IMR-90 (cell line): ENCODE results near the gene ATP11A. TPM values are rescaled to one million over a fixed set of nuclear protein-coding genes. Genes with fewer than 3 reads are reported as not detected.

ENCODE experiments used
- ATAC-seq: fragments of 200-7000 bp; cut with Tn5 transposase; 2 replicates; pipeline ENCODE4 v1.9.1; 2020; ENCODE audit warnings: low read depth, mild to moderate bottlenecking, moderate library complexity
- BruUV-seq: library from RNA; stranded (reverse); fragments of 400-500 nt; replicated peaks from 2 replicates; lab custom pipeline; 2021; lab: Mats Ljungman, UMichigan
- CTCF ChIA-PET: fragments of 300-600 bp; formaldehyde crosslinking; extraction: SDS; loops from one replicate; lab custom pipeline; 2021; ENCODE audit warnings: antibody characterized with exemption; lab: Yijun Ruan, JAX
- POLR2A ChIA-PET: fragments of 300-600 bp; sonication (Branson Sonifier 250); formaldehyde crosslinking; loops from one replicate; lab custom pipeline; 2022; ENCODE audit warnings: antibody characterized with exemption; ENCODE audit not compliant: unreplicated experiment; lab: Charles Lee
- DNase-seq: peaks from one replicate; pipeline ENCODE4 v3.0.0; 2013
- H2AFZ ChIP-seq: replicated peaks from 2 replicates; pipeline ENCODE3; 2013; ENCODE audit warnings: low read length, mild to moderate bottlenecking; ENCODE audit not compliant: poor library complexity
- H2AK5ac ChIP-seq: 2 replicates; pipeline ENCODE4 v1.6.1; 2013; ENCODE audit warnings: low read depth, low read length, inconsistent platforms
- H2AK9ac ChIP-seq: replicated peaks from 2 replicates; pipeline ENCODE3; 2013; ENCODE audit warnings: mild to moderate bottlenecking, low read depth, low read length, moderate library complexity; ENCODE audit not compliant: poor library complexity
- H2BK120ac ChIP-seq: 2 replicates; pipeline ENCODE4 v1.6.1; 2013; ENCODE audit warnings: low read depth, low read length, inconsistent platforms
- H2BK15ac ChIP-seq: 3 replicates; pipeline ENCODE4 v1.6.1; 2013; ENCODE audit warnings: low read depth, low read length, inconsistent platforms
- H2BK20ac ChIP-seq: 2 replicates; pipeline ENCODE4 v1.6.1; 2013; ENCODE audit warnings: low read depth, mild to moderate bottlenecking, inconsistent platforms, low read length, moderate library complexity
- H2BK5ac ChIP-seq: 2 replicates; pipeline ENCODE4 v1.6.1; 2013; ENCODE audit warnings: mild to moderate bottlenecking, low read depth, low read length, inconsistent platforms; ENCODE audit not compliant: poor library complexity, severe bottlenecking
- H3K14ac ChIP-seq: replicated peaks from 2 replicates; pipeline ENCODE4 v1.6.1; 2013; ENCODE audit warnings: low read depth, low read length, inconsistent platforms
- H3K18ac ChIP-seq: 2 replicates; pipeline ENCODE4 v1.6.1; 2013; ENCODE audit warnings: low read depth, low read length, control low read depth
- H3K23ac ChIP-seq: 2 replicates; pipeline ENCODE4 v1.6.1; 2013; ENCODE audit warnings: low read depth, low read length, inconsistent platforms
- H3K27ac ChIP-seq: 2 replicates; pipeline ENCODE4 v1.5.1; 2013; ENCODE audit warnings: mild to moderate bottlenecking, control low read depth, low read length; ENCODE audit not compliant: insufficient read depth
- H3K27me3 ChIP-seq: 2 replicates; pipeline ENCODE4 v1.6.1; 2013; ENCODE audit warnings: low read length; ENCODE audit not compliant: control insufficient read depth, insufficient read depth
- H3K36me3 ChIP-seq: 2 replicates; pipeline ENCODE4 v1.6.1; 2013; ENCODE audit warnings: low read length, mixed read lengths; ENCODE audit not compliant: control insufficient read depth, insufficient read depth
- H3K4ac ChIP-seq: 2 replicates; pipeline ENCODE4 v1.6.1; 2013; ENCODE audit warnings: low read depth, low read length, inconsistent platforms
- H3K4me1 ChIP-seq: 2 replicates; pipeline ENCODE4 v1.6.1; 2013; ENCODE audit warnings: low read length, mixed read lengths; ENCODE audit not compliant: control insufficient read depth, insufficient read depth
- H3K4me2 ChIP-seq: 2 replicates; pipeline ENCODE4 v1.6.1; 2013; ENCODE audit warnings: low read depth, mild to moderate bottlenecking, control low read depth, low read length, moderate library complexity
- H3K4me3 ChIP-seq: 2 replicates; pipeline ENCODE4 v1.5.1; 2013; ENCODE audit warnings: low read depth, mild to moderate bottlenecking, control low read depth, low read length, moderate library complexity; ENCODE audit not compliant: insufficient read depth
- H3K56ac ChIP-seq: 2 replicates; pipeline ENCODE4 v1.6.1; 2013; ENCODE audit warnings: low read length, inconsistent platforms; ENCODE audit not compliant: insufficient read depth; ENCODE audit errors: extremely low read depth
- H3K79me1 ChIP-seq, 2 experiments: 2 replicates each; pipeline ENCODE4 v1.6.1; 2013; ENCODE audit warnings: low read length in 2 of 2, inconsistent platforms in 1 of 2, low read depth in 1 of 2
- H3K9ac ChIP-seq: 2 replicates; pipeline ENCODE4 v1.6.1; 2013; ENCODE audit warnings: low read depth, low read length, control low read depth
- H3K9me1 ChIP-seq: 2 replicates; pipeline ENCODE4 v1.6.1; 2013; ENCODE audit warnings: low read length, inconsistent platforms; ENCODE audit not compliant: insufficient read depth
- H3K9me3 ChIP-seq: 2 replicates; pipeline ENCODE4 v1.6.1; 2013; ENCODE audit warnings: low read length; ENCODE audit not compliant: control insufficient read depth, insufficient read depth
- H4K20me1 ChIP-seq: 2 replicates; pipeline ENCODE4 v1.6.1; 2013; ENCODE audit warnings: low read length, inconsistent platforms; ENCODE audit not compliant: insufficient read depth
- H4K5ac ChIP-seq: 2 replicates; pipeline ENCODE4 v1.6.1; 2013; ENCODE audit warnings: mild to moderate bottlenecking, low read depth, low read length, control low read depth
- H4K8ac ChIP-seq, 2 experiments: 2 replicates each; pipeline ENCODE4 v1.6.1; 2013; ENCODE audit warnings: low read depth in 2 of 2, low read length in 2 of 2, control low read depth in 1 of 2, inconsistent platforms in 1 of 2
- H4K91ac ChIP-seq: 2 replicates; pipeline ENCODE4 v1.6.1; 2013; ENCODE audit warnings: low read depth, low read length, inconsistent platforms; ENCODE audit not compliant: insufficient read depth
- BHLHE40 ChIP-seq: fragments of 150-350 bp; IDR thresholded peaks from 2 replicates; pipeline ENCODE4 v1.6.1; 2016; ENCODE audit warnings: mild to moderate bottlenecking, low read depth, low read length
- CEBPB ChIP-seq: IDR thresholded peaks from 2 replicates; pipeline ENCODE4 v1.6.1; 2012; ENCODE audit warnings: low read depth, low read length, improper control_type of control experiment
- RCOR1 ChIP-seq: IDR thresholded peaks from 2 replicates; pipeline ENCODE4 v1.6.1; 2012; ENCODE audit warnings: mild to moderate bottlenecking, low read length, improper control_type of control experiment; ENCODE audit not compliant: insufficient replicate concordance
- SMC3 ChIP-seq: fragments of 150-350 bp; IDR thresholded peaks from 2 replicates; pipeline ENCODE4 v1.6.1; 2016; ENCODE audit warnings: low read depth, mild to moderate bottlenecking, antibody characterized with exemption, low read length, moderate library complexity
- USF2 ChIP-seq: fragments of 150-350 bp; IDR thresholded peaks from 2 replicates; pipeline ENCODE4 v1.6.1; 2017; ENCODE audit warnings: mild to moderate bottlenecking, antibody characterized with exemption, low read length, low read depth
- WGBS, 2 experiments: methylation state at CpG; one replicate each; pipeline versions ENCODE4 v1.1.5 to v1.1.7; 2013; ENCODE audit warnings: missing lambda C conversion rate in 2 of 2; ENCODE audit not compliant: insufficient read length in 1 of 2; ENCODE audit errors: extremely low coverage in 2 of 2; 5-methylcytosine and 5-hydroxymethylcytosine counted together
- dilution Hi-C: fragments of 300-500 bp; cut with HindIII; formaldehyde crosslinking; loops from one replicate; pipeline ENCODE4 v1.14.3; 2018; ENCODE audit warnings: low sequenced_read_pairs; ENCODE audit not compliant: unreplicated experiment
- in situ Hi-C: fragments of 300-500 bp; cut with MboI; formaldehyde crosslinking; loops from 3 replicates; pipeline ENCODE4 v1.14.3; 2019; ENCODE audit warnings: low sequenced_read_pairs, inconsistent platforms, mixed read lengths
- intact Hi-C: fragments of 100-400 bp; cut with micrococcal nuclease; formaldehyde crosslinking; loops from 2 replicates; pipeline ENCODE4 v1.10.0; 2022
- polyA plus RNA-seq, 3 experiments: library from polyadenylated mRNA; depleted of rRNA; stranded (reverse); fragments of >200 nt; gene quantifications; 2 replicates each; pipeline ENCODE4 v1.2.3, GENCODE V29; 2012; ENCODE audit warnings: low replicate concordance in 1 of 3
- total RNA-seq: library from RNA; depleted of rRNA; stranded (reverse); fragments of >200 nt; gene quantifications from 2 replicates; pipeline ENCODE4 v1.2.3, GENCODE V29; 2012
- TF ChIP-seq, protein P1 (sequence below): fragments of 150-350 bp; IDR thresholded peaks from 2 replicates; pipeline ENCODE4 v1.6.1; 2016; ENCODE audit warnings: low read depth, mild to moderate bottlenecking, low read length, moderate library complexity, borderline replicate concordance

ATP11A gene
- total and polyA plus RNA-seq, 2 of the 4 experiments (the other 2 are of a cell fraction) = 8.4 to 12.0 TPM

- Histone ChIP-seq H2BK120ac (no peak overlapping the region), H2BK20ac (no peak overlapping the region), H2BK5ac (no peak overlapping the region), H2BK15ac (no peak overlapping the region), H3K56ac (no peak overlapping the region), H3K18ac (no peak overlapping the region), H2AK9ac (no peak overlapping the region), H3K23ac (no peak overlapping the region), H3K4me1 (0 out of 2 replicates have a peak, but pooled peaks cover 2% of the 10 kb centered on the region), H3K4ac (no peak overlapping the region), H3K79me1 (no peaks in the 10 kb centered on the region), H4K20me1 (no peaks in the 10 kb centered on the region), H2AFZ (no peak overlapping the region), H3K4me2 (no peak overlapping the region), H3K36me3 (no peaks in the 10 kb centered on the region), H3K14ac (no peak overlapping the region), H3K9me1 (no peaks in the 10 kb centered on the region), H2AK5ac (no peak overlapping the region), H3K4me3 (no peak overlapping the region), H3K27me3 (peaks cover 34% of the 10 kb centered on the region), H4K91ac (no peak overlapping the region), H4K8ac (no peak overlapping the region), H3K9ac (no peak overlapping the region), H3K9me3 (no peaks in the 10 kb centered on the region), H3K27ac (no peak overlapping the region), H4K5ac (no peak overlapping the region)
- dilution Hi-C loops (no loop called here), intact Hi-C loops (no loop called here), in situ Hi-C loops (loop anchor here (10.0 kb wide), 1 partner anchor 233 kb away; no protein-coding TSS in a partner anchor)
- ChIA-PET CTCF (no interaction called here), POLR2A (no interaction called here)
- no TSS peak for BruUV-seq
- TF ChIP-seq, protein P1, sequence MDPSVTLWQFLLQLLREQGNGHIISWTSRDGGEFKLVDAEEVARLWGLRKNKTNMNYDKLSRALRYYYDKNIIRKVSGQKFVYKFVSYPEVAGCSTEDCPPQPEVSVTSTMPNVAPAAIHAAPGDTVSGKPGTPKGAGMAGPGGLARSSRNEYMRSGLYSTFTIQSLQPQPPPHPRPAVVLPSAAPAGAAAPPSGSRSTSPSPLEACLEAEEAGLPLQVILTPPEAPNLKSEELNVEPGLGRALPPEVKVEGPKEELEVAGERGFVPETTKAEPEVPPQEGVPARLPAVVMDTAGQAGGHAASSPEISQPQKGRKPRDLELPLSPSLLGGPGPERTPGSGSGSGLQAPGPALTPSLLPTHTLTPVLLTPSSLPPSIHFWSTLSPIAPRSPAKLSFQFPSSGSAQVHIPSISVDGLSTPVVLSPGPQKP = no peak
- TF ChIP-seq CEBPB (no peak), RCOR1 (no peak), BHLHE40 (no peak), SMC3 (no peak), USF2 (no peak)
- DNase-seq (no peak), ATAC-seq (no peak)
- WGBS, 2 experiments = 67% methylated on average over 6 of the region's 13 CpGs; no CpG with 5 or more reads in 1 of the 2 experiments
These were observed 47.8 kb upstream of the ATP11A start for GRCh38 chr13:112642090-112642460.
